ENCODE measurements around the gene ZCCHC7.

The ZCCHC7 gene

DNA sequence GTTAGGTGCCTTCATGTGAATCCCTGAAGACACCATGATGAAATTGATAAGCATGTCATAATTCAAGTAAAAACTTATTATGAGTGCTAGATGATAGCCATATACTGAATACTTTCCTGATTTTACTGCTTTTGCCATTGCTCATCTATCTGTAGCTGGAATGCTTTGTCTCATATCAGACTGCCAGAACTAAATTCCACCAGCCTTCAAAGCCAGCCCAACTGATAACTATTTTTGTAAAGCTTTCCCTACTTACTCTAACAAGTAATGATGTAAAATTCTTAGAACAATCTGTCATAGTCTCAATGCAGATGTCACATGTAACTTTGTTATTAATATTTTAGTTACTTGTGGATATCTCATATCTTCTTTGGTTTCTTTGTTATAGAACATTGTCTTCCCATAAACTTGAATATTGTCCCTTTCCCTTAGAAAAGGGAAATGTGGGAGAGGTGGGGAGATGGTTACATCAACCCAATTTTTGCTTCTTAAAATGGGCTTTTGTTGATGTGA lies 128.3 kb downstream of the ZCCHC7 start:
- ChIA-PET CTCF (interaction anchor here (0.7 to 1.1 kb wide), 2 partner anchors 13 to 25 kb away, joined by 3 to 5 read pairs; no protein-coding TSS in a partner anchor), POLR2A (no interaction called here)
- no peak overlapping the region for H3K4me3 ChIP-seq (ENCODE audit: low read depth, low read length)
- TF ChIP-seq, protein P1, sequence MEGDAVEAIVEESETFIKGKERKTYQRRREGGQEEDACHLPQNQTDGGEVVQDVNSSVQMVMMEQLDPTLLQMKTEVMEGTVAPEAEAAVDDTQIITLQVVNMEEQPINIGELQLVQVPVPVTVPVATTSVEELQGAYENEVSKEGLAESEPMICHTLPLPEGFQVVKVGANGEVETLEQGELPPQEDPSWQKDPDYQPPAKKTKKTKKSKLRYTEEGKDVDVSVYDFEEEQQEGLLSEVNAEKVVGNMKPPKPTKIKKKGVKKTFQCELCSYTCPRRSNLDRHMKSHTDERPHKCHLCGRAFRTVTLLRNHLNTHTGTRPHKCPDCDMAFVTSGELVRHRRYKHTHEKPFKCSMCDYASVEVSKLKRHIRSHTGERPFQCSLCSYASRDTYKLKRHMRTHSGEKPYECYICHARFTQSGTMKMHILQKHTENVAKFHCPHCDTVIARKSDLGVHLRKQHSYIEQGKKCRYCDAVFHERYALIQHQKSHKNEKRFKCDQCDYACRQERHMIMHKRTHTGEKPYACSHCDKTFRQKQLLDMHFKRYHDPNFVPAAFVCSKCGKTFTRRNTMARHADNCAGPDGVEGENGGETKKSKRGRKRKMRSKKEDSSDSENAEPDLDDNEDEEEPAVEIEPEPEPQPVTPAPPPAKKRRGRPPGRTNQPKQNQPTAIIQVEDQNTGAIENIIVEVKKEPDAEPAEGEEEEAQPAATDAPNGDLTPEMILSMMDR (IDR thresholded peaks at IDR 0.05; ENCODE audit: insufficient read depth, low read length, missing control alignments) = no peak
- DNase-seq (ENCODE audit: low read depth, low spot score) = no peak

DNA sequence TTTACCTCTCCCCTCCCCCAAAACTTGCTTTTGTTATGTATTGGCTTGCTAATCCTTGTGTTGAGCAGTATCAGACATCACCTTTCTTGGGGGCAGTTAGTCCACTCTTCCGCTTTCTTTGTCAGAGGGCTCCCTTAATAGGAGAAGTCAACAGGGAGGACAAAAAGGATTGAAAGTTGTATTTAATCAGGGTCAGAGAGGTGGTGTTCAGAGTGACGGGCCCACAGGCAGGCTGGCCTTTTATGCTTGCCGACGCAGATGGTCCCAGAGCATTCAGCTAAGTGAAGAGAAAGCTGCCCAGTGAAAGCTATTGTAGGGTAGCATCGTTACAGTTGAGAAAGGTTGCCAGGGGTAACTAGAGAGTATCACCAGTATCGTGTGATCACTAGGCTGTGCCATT lies 131.1 kb downstream of the ZCCHC7 start:
- no peak overlapping the region for H3K4me3 ChIP-seq (ENCODE audit: low read depth, low read length)
- ChIA-PET CTCF (interaction anchor here (2.4 kb wide), 1 partner anchor 11 kb away, joined by 7 read pairs; no protein-coding TSS in a partner anchor), POLR2A (no interaction called here)
- TF ChIP-seq, protein P1 (IDR thresholded peaks at IDR 0.05; ENCODE audit: insufficient read depth, low read length, missing control alignments) = no peak
- no peak for DNase-seq (ENCODE audit: low read depth, low spot score)

DNA sequence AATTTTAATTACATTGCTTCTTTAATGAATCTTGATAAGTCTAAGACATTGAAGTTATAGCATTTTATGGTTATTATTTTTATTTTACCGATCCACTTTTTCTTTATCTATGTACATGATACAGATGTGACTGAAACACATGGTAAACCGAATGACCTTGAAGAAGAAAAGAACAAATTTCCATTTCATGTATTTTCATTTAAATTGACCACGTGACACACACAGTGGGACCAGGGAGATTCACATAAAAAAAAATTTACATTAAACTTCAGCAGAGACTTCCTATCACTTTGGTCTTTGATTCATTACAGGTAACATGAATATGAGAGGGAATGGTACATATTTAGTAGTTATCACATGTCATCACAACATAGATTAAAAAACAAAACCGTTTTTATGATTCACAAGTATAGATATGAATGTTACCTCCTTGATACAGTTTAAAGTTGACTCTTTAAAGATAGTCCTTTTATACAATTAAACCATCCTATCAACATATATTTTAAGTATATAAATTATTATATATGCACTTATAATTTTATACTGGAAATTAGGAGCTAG lies 133.1 kb downstream of the ZCCHC7 start:
- POLR2A ChIA-PET = no interaction called here
- TF ChIP-seq, protein P1 (IDR thresholded peaks at IDR 0.05; ENCODE audit: insufficient read depth, low read length, missing control alignments) = no peak
- DNase-seq (ENCODE audit: low read depth, low spot score) = no peak
- H3K4me3 ChIP-seq (ENCODE audit: low read depth, low read length) = no peak overlapping the region
- CTCF ChIA-PET = interaction anchor here (2.4 kb wide), 1 partner anchor 9 kb away, joined by 7 read pairs; no protein-coding TSS in a partner anchor

DNA sequence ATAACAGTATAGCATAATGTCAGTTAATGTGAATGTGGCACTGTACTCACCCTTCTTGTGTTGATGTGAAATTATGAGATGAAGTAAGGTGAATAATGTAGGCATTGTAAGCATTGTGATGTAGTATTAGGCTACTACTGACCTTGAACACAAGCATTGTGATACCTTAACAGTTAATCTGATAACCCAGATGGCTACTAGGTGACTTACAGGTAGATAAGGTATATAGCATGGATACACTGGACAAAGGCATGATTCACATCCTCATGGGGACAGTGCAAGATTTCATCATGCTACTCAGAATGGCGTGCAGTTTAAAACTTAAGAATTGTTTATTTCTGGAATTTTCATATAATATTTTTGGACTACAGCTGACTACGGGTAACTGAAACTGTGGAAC lies 134.8 kb downstream of the ZCCHC7 start:
- ChIA-PET CTCF (no interaction called here), POLR2A (no interaction called here)
- H3K4me3 ChIP-seq (ENCODE audit: low read depth, low read length) = no peak overlapping the region
- no peak for DNase-seq (ENCODE audit: low read depth, low spot score)
- TF ChIP-seq, protein P1 (IDR thresholded peaks at IDR 0.05; ENCODE audit: insufficient read depth, low read length, missing control alignments) = no peak

DNA sequence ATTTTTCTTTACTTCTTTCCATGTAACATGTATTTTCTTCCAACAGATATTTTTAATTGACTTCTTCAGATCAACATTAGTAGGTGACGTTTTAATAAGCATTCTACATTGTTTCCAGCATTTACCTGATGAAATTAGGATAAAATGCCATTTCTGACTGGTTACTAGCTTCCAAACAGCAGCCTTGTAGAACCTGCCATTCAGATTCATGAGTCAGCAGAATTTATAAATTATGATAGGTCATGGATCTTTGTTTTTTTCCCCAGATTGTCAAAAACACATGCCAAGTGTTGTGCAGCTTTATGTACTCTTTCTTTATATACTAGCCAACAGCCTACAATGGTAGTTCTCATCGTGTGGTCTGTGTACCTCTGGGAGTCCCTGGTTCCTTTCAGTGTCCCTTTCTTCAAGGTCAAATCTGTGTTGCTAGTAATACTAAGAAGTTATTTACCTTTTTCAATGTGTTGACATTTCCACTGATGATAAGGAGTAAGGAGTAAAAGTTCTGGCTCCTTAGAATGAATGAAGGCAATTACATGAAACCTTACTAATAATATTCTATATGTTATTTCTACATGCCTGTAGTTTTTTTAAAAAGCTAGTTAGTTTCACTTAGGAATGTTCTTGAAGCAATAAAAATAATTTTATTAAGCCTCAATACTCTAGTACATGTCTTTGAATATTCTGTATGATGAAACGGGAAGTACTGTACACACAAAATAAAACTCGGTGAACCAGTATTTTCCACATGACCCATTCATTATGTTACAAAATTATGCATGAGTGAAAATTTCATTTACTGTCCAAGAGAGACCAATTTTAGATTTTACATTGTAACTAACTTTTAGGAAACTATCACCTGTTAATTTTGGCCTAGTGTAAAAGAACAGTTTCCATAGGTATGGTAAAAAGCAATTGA lies 135.8 kb downstream of the ZCCHC7 start:
- H3K4me3 ChIP-seq (ENCODE audit: low read depth, low read length) = no peak overlapping the region
- POLR2A ChIA-PET = no interaction called here
- CTCF ChIA-PET = no interaction called here
- TF ChIP-seq, protein P1 (IDR thresholded peaks at IDR 0.05; ENCODE audit: insufficient read depth, low read length, missing control alignments) = no peak
- DNase-seq (ENCODE audit: low read depth, low spot score) = no peak

DNA sequence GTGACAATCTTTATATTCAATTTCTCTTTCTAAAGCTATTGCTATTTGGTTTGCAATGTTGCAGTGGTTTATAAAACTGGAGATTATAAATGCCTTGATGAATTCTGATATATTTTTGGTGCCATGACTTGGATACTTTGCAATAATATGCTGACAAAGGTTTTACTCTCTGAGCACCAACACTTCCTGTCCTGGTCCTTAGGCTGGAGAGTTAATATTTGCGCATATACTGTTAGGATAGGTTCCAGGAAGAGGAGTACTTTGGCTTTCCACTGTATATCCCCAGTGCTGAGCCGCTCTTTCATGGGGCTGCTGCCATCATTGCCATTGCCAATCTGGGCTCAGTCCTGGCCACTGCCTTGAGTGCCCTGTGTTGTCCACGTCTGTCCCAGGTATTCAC lies 139.6 kb downstream of the ZCCHC7 start:
- ChIA-PET CTCF (interaction anchor here (1.0 kb wide), 1 partner anchor 22 kb away, joined by 3 read pairs; no protein-coding TSS in a partner anchor), POLR2A (no interaction called here)
- TF ChIP-seq, protein P1 (IDR thresholded peaks at IDR 0.05; ENCODE audit: insufficient read depth, low read length, missing control alignments) = no peak
- H3K4me3 ChIP-seq (ENCODE audit: low read depth, low read length) = no peak overlapping the region
- no peak for DNase-seq (ENCODE audit: low read depth, low spot score)

All from AG04449 (cell line).